ENCODE data around the gene SYT8. TPM values are rescaled to one million over a fixed set of nuclear protein-coding genes. Genes with fewer than 3 reads are reported as not detected.

The SYT8 gene
- total RNA-seq, 1 experiment from 2014 or later: not detected

GRCh38 chr11:1819074-1819473, 15.7 kb upstream of the SYT8 start:
- H3K27ac Mint-ChIP-seq: no peak overlapping the region
- Histone ChIP-seq H3T11ph (ENCODE audit: low read length) (no peak overlapping the region), H3K79me2 (ENCODE audit: insufficient read depth, low read length) (no peaks in the 10 kb centered on the region), H4K8ac (replicated peaks; ENCODE audit: insufficient read length, low read depth, low read length) (no peak overlapping the region), H3K18ac (ENCODE audit: insufficient read length, low read depth, low read length) (no peak overlapping the region), H3K4me1 (ENCODE audit: insufficient read depth, low read length) (no peaks in the 10 kb centered on the region), H4K91ac (ENCODE audit: insufficient read length, low read depth, low read length) (no peak overlapping the region), H3K14ac (ENCODE audit: insufficient read depth, low read length) (no peak overlapping the region), H2BK120ac (ENCODE audit: low read depth, low read length, poor library complexity, severe bottlenecking) (no peak overlapping the region), H3K4ac (ENCODE audit: low read depth, low read length) (no peak overlapping the region), H3K79me1 (ENCODE audit: insufficient read depth, low read depth, low read length, poor library complexity, severe bottlenecking) (no peaks in the 10 kb centered on the region), H2AFZ (ENCODE audit: low read length) (no peak overlapping the region), H3K9ac (ENCODE audit: extremely low read depth, insufficient read length, low read length) (no peak overlapping the region), H2AK5ac (ENCODE audit: insufficient read length, low read length) (no peak overlapping the region), H3K56ac (ENCODE audit: insufficient read length, low read depth, low read length) (no peak overlapping the region), H3K23me2 (ENCODE audit: insufficient read length, low read depth, low read length, poor library complexity, severe bottlenecking) (no peaks in the 10 kb centered on the region), H2BK12ac (ENCODE audit: insufficient read length, low read depth, low read length) (no peak overlapping the region), H2BK20ac (ENCODE audit: low read depth, low read length, poor library complexity, severe bottlenecking) (no peak overlapping the region), H2BK5ac (ENCODE audit: insufficient read length, low read length) (no peak overlapping the region), H3K27ac (ENCODE audit: insufficient read length, low read depth, low read length) (no peak overlapping the region), H3K27me3 (ENCODE audit: insufficient read depth, low read length) (no peaks in the 10 kb centered on the region), H4K5ac (ENCODE audit: insufficient read length, low read depth, low read length) (no peak overlapping the region), H3K9me3 (ENCODE audit: control insufficient read depth, low read depth, low read length) (no peaks in the 10 kb centered on the region), H3K4me2 (ENCODE audit: insufficient read depth, insufficient read length, low read length) (no peak overlapping the region), H3K23ac (ENCODE audit: insufficient read length, low read depth, low read length) (no peak overlapping the region), H4K20me1 (ENCODE audit: control insufficient read depth, insufficient read depth, insufficient read length) (no peaks in the 10 kb centered on the region), H2BK15ac (ENCODE audit: low read depth, low read length) (no peak overlapping the region)
- TF ChIP-seq CTCF (conservative IDR thresholded peaks at IDR 0.05): no peak
- WGBS (ENCODE audit: extremely low coverage, insufficient read length, low lambda C conversion rate): no CpG with 5 or more reads among the region's 3 CpGs
- no peak for DNase-seq
- peaks cover 44% of the 10 kb centered on the region for H3K27me3 Mint-ChIP-seq (ENCODE audit: low read depth)
- H3K4me1 Mint-ChIP-seq: no peaks in the 10 kb centered on the region
- no peaks in the 10 kb centered on the region for H3K36me3 Mint-ChIP-seq (ENCODE audit: insufficient read depth in 1 of 3, low read depth in 3 of 3)
- H3K4me3 Mint-ChIP-seq: no peak overlapping the region
- H3K9me3 Mint-ChIP-seq: peaks cover 6 to 7% of the 10 kb centered on the region in 2 experiments; a peak in 3 of 5 replicates

Data from H9 (cell line).